ENCODE data around the gene SLC2A9.

The SLC2A9 gene

GRCh38 chr4:9953089-9953488, 68.2 kb downstream of the SLC2A9 start:
- DNase-seq (ENCODE audit: low read depth): no peak
- no peak overlapping the region for H3K4me3 ChIP-seq (ENCODE audit: low read depth, low read length)
- TF ChIP-seq CTCF (conservative IDR thresholded peaks at IDR 0.05; ENCODE audit: low read depth, low read length): no peak

- no peak for TF ChIP-seq CTCF (conservative IDR thresholded peaks at IDR 0.05; ENCODE audit: low read depth, low read length)
- DNase-seq (ENCODE audit: low read depth): peak; percentile 56
- H3K4me3 ChIP-seq (ENCODE audit: low read depth, low read length): no peak overlapping the region
Measured at GRCh38 chr4:9952415-9952950, 68.8 kb downstream of the SLC2A9 start.

- H3K4me3 ChIP-seq (ENCODE audit: low read depth, low read length): no peak overlapping the region
- no peak for DNase-seq (ENCODE audit: low read depth)
- TF ChIP-seq CTCF (conservative IDR thresholded peaks at IDR 0.05; ENCODE audit: low read depth, low read length): no peak
Measured at GRCh38 chr4:9949573-9949972, 71.7 kb downstream of the SLC2A9 start.

DNA sequence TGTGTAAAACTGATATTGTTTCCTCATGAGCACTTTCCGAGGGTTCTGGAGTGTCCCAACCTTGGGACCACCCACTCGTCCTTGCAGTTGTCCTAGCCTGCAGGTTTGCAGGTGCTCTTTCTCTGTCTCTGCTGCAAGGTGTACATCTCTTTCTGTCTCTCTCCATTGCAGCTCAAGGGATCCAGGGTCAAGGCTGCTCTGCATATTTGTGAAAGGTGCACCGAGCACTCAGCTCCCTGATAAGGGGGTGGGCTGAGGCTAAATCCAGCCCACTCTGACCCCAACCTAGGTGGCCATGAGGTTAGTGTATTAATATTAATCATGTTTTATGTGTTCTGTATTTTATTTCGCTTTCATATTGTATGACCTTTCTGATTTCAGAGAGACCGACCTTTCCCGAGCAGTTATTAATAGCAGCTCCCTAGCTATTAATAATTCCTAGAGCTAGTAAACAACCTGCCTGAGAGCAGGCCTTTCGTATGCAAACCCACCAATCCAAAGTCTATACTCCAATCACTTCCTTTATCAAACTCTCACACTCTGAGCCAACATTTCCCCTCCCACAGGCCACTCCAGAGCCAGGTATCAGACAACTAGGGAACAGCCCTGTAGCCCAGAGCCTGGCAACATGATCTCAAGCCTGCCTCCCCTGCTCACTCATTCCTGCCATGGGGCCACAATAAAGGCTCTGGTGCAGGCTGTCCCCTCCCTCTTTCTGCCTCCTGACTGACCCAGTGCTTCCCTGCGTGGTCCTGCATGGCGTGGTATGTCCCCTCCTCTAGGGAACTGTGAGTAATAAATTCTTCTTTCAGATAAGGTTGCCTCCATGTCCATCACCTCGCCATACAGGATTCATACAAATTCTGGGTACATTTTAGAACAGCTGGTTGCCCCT, 73.9 kb downstream of the SLC2A9 start:
- H3K4me3 ChIP-seq (ENCODE audit: low read depth, low read length): no peak overlapping the region
- no peak for DNase-seq (ENCODE audit: low read depth)
- no peak for TF ChIP-seq CTCF (conservative IDR thresholded peaks at IDR 0.05; ENCODE audit: low read depth, low read length)

- no peak for DNase-seq (ENCODE audit: low read depth)
- no peak for TF ChIP-seq CTCF (conservative IDR thresholded peaks at IDR 0.05; ENCODE audit: low read depth, low read length)
- H3K4me3 ChIP-seq (ENCODE audit: low read depth, low read length): no peak overlapping the region
Measured at GRCh38 chr4:9946170-9946569, 75.1 kb downstream of the SLC2A9 start.

GRCh38 chr4:9944431-9945425, 76.6 kb downstream of the SLC2A9 start:
- no peak overlapping the region for H3K4me3 ChIP-seq (ENCODE audit: low read depth, low read length)
- TF ChIP-seq CTCF (conservative IDR thresholded peaks at IDR 0.05; ENCODE audit: low read depth, low read length): no peak
- DNase-seq (ENCODE audit: low read depth): no peak
